Stomach (tissue), 4 donors: ENCODE measurements around the gene ZNF677.
"Not testable (repeated sequence)": the region's sequence is repeated elsewhere in the genome, so short reads cannot be mapped to it uniquely, and the experiment has no call there.

Experiments used
- CTCF ChIP-seq, 7 experiments: fragments of 450-650 bp in 4 of 7; fragments of 200-600 bp in 3 of 7; sonication (generic) in 3 of 7; IDR thresholded peaks; one replicate each; pipeline ENCODE4 v1.5.1; 2016 to 2019; ENCODE audit warnings: antibody characterized with exemption in 7 of 7, control low read depth in 2 of 7, mild to moderate bottlenecking in 1 of 7
- EP300 ChIP-seq: sonication (generic); formaldehyde crosslinking; IDR thresholded peaks from one replicate; pipeline ENCODE4 v1.6.1; 2017; ENCODE audit warnings: antibody characterized with exemption
- POLR2A ChIP-seq, 4 donors: fragments of 450-650 bp; IDR thresholded peaks; one replicate each; pipeline ENCODE4 v1.6.1; 2016; ENCODE audit warnings: antibody characterized with exemption in 4 of 4, control low read depth in 2 of 4, mild to moderate bottlenecking in 1 of 4, moderate library complexity in 1 of 4
- POLR2AphosphoS5 ChIP-seq, 3 donors: sonication (generic); formaldehyde crosslinking; IDR thresholded peaks; one replicate each; pipeline ENCODE4 v1.6.1; 2016; ENCODE audit warnings: antibody characterized with exemption in 3 of 3

GRCh38 chr19:53211554-53211953, 43.1 kb downstream of the ZNF677 start:
- TF ChIP-seq CTCF (IDR thresholded peaks at IDR 0.05); POLR2A (IDR thresholded peaks at IDR 0.05); POLR2AphosphoS5 (IDR thresholded peaks at IDR 0.05); EP300: not testable (repeated sequence)
